ENCODE measurements around the gene RSRP1. TPM values are rescaled to one million over a fixed set of nuclear protein-coding genes. Genes with fewer than 3 reads are reported as not detected.
"Not testable (repeated sequence)": the region's sequence is repeated elsewhere in the genome, so short reads cannot be mapped to it uniquely, and the experiment has no call there.

The RSRP1 gene
- polyA plus RNA-seq, 1 donor, result 176 TPM

GRCh38 chr1:25239681-25240541 is 7.3 kb downstream of the RSRP1 start:
- peak; percentile 95 to 98 for DNase-seq
- Histone ChIP-seq H3K4me3 (ENCODE audit: low read length) (peak overlapping the region; percentile 53), H3K36me3 (ENCODE audit: control insufficient read depth, insufficient read depth, low read length) (peaks cover 29% of the 10 kb centered on the region), H3K27me3 (ENCODE audit: control insufficient read depth, insufficient read depth, low read length) (no peaks in the 10 kb centered on the region), H3K4me1 (ENCODE audit: control insufficient read depth, insufficient read depth, low read length) (peaks cover 17% of the 10 kb centered on the region), H3K27ac (ENCODE audit: low read length) (peak overlapping the region; percentile 88), H3K9me3 (ENCODE audit: control insufficient read depth, low read depth, low read length) (no peaks in the 10 kb centered on the region)
- WGBS (ENCODE audit: insufficient coverage, low lambda C conversion rate), result no CpG with 5 or more reads among the region's 41 CpGs

GRCh38 chr1:25238046-25238445 is 9.2 kb downstream of the RSRP1 start:
- no CpG with 5 or more reads among the region's 11 CpGs for WGBS (ENCODE audit: insufficient coverage, low lambda C conversion rate)
- no peak overlapping the region for H3K4me3 ChIP-seq (ENCODE audit: low read length)
- DNase-seq, result no peak
- no peak overlapping the region for H3K27ac ChIP-seq (ENCODE audit: low read length)
- no peaks in the 10 kb centered on the region for H3K27me3 ChIP-seq (ENCODE audit: control insufficient read depth, insufficient read depth, low read length)
- H3K4me1 ChIP-seq (ENCODE audit: control insufficient read depth, insufficient read depth, low read length), result peaks cover 17% of the 10 kb centered on the region
- peaks cover 12% of the 10 kb centered on the region for H3K36me3 ChIP-seq (ENCODE audit: control insufficient read depth, insufficient read depth, low read length)
- no peaks in the 10 kb centered on the region for H3K9me3 ChIP-seq (ENCODE audit: control insufficient read depth, low read depth, low read length)

- not testable (repeated sequence) for H3K27ac ChIP-seq (ENCODE audit: low read length); H3K27me3 ChIP-seq (ENCODE audit: control insufficient read depth, insufficient read depth, low read length); H3K36me3 ChIP-seq (ENCODE audit: control insufficient read depth, insufficient read depth, low read length); DNase-seq; H3K4me3 ChIP-seq (ENCODE audit: low read length); H3K9me3 ChIP-seq (ENCODE audit: control insufficient read depth, low read depth, low read length)
- peaks cover 17% of the 10 kb centered on the region for H3K4me1 ChIP-seq (ENCODE audit: control insufficient read depth, insufficient read depth, low read length)
- no CpG with 5 or more reads among the region's 7 CpGs for WGBS (ENCODE audit: insufficient coverage, low lambda C conversion rate)
Measured at GRCh38 chr1:25236261-25236660, 11.0 kb downstream of the RSRP1 start.

- not testable (repeated sequence) for H3K27ac ChIP-seq (ENCODE audit: low read length); DNase-seq; H3K4me3 ChIP-seq (ENCODE audit: low read length); H3K36me3 ChIP-seq (ENCODE audit: control insufficient read depth, insufficient read depth, low read length); H3K27me3 ChIP-seq (ENCODE audit: control insufficient read depth, insufficient read depth, low read length); H3K9me3 ChIP-seq (ENCODE audit: control insufficient read depth, low read depth, low read length)
- WGBS (ENCODE audit: insufficient coverage, low lambda C conversion rate), result 100% methylated on average over 3 of the region's 10 CpGs
- peaks cover 12% of the 10 kb centered on the region for H3K4me1 ChIP-seq (ENCODE audit: control insufficient read depth, insufficient read depth, low read length)
Measured at GRCh38 chr1:25235411-25235810, 11.8 kb downstream of the RSRP1 start.

- H3K27ac ChIP-seq (ENCODE audit: low read length), result peak overlapping the region; percentile 88
- peak; percentile 91 to 93 for DNase-seq
- H3K27me3 ChIP-seq (ENCODE audit: control insufficient read depth, insufficient read depth, low read length), result no peaks in the 10 kb centered on the region
- peaks cover 4% of the 10 kb centered on the region for H3K4me1 ChIP-seq (ENCODE audit: control insufficient read depth, insufficient read depth, low read length)
- peak overlapping the region; percentile 72 for H3K4me3 ChIP-seq (ENCODE audit: low read length)
- peaks cover 16% of the 10 kb centered on the region for H3K36me3 ChIP-seq (ENCODE audit: control insufficient read depth, insufficient read depth, low read length)
- H3K9me3 ChIP-seq (ENCODE audit: control insufficient read depth, low read depth, low read length), result no peaks in the 10 kb centered on the region
- 100% methylated on average over 2 of the region's 13 CpGs for WGBS (ENCODE audit: insufficient coverage, low lambda C conversion rate)
Measured at GRCh38 chr1:25232866-25233784, 14.1 kb downstream of the RSRP1 start.

GRCh38 chr1:25232027-25232865 is 15.0 kb downstream of the RSRP1 start, which contains the start of gene SYF2:
SYF2 (minus strand) TSS chr1:25232502; CDS start chr1:25232467, 35 bp downstream.
- H3K9me3 ChIP-seq (ENCODE audit: control insufficient read depth, low read depth, low read length), result no peaks in the 10 kb centered on the region
- peaks cover 21% of the 10 kb centered on the region for H3K36me3 ChIP-seq (ENCODE audit: control insufficient read depth, insufficient read depth, low read length)
- H3K27ac ChIP-seq (ENCODE audit: low read length), result peak within 1 kb of the TSS; percentile 88
- H3K27me3 ChIP-seq (ENCODE audit: control insufficient read depth, insufficient read depth, low read length), result no peaks in the 10 kb centered on the region
- peak; percentile 92 to 93 for DNase-seq
- WGBS (ENCODE audit: insufficient coverage, low lambda C conversion rate), result 3% methylated on average over 5 of the region's 54 CpGs
- peaks cover 4% of the 10 kb centered on the region for H3K4me1 ChIP-seq (ENCODE audit: control insufficient read depth, insufficient read depth, low read length)
- peak within 1 kb of the TSS; percentile 72 for H3K4me3 ChIP-seq (ENCODE audit: low read length)

- peaks cover 64% of the 10 kb centered on the region for H3K36me3 ChIP-seq (ENCODE audit: control insufficient read depth, insufficient read depth, low read length)
- no CpG with 5 or more reads among the region's 3 CpGs for WGBS (ENCODE audit: insufficient coverage, low lambda C conversion rate)
Measured at GRCh38 chr1:25223471-25223870, 23.8 kb downstream of the RSRP1 start.

GRCh38 chr1:25222606-25223005 is 24.6 kb downstream of the RSRP1 start:
- peaks cover 57% of the 10 kb centered on the region for H3K36me3 ChIP-seq (ENCODE audit: control insufficient read depth, insufficient read depth, low read length)

More at GRCh38 chr1:25223471-25223870, 23.8 kb downstream of the RSRP1 start:
- Histone ChIP-seq H3K27ac (ENCODE audit: low read length) (no peak overlapping the region), H3K4me1 (ENCODE audit: control insufficient read depth, insufficient read depth, low read length) (no peaks in the 10 kb centered on the region), H3K9me3 (ENCODE audit: control insufficient read depth, low read depth, low read length) (no peaks in the 10 kb centered on the region), H3K27me3 (ENCODE audit: control insufficient read depth, insufficient read depth, low read length) (no peaks in the 10 kb centered on the region), H3K4me3 (ENCODE audit: low read length) (no peak overlapping the region)
- DNase-seq, result no peak

GRCh38 chr1:25220666-25221065 is 26.6 kb downstream of the RSRP1 start:
- no CpG with 5 or more reads among the region's 3 CpGs for WGBS (ENCODE audit: insufficient coverage, low lambda C conversion rate)
- Histone ChIP-seq H3K4me1 (ENCODE audit: control insufficient read depth, insufficient read depth, low read length) (no peaks in the 10 kb centered on the region), H3K9me3 (ENCODE audit: control insufficient read depth, low read depth, low read length) (no peaks in the 10 kb centered on the region), H3K36me3 (ENCODE audit: control insufficient read depth, insufficient read depth, low read length) (peaks cover 42% of the 10 kb centered on the region), H3K4me3 (ENCODE audit: low read length) (no peak overlapping the region), H3K27ac (ENCODE audit: low read length) (no peak overlapping the region), H3K27me3 (ENCODE audit: control insufficient read depth, insufficient read depth, low read length) (no peaks in the 10 kb centered on the region)
- no peak for DNase-seq

More at GRCh38 chr1:25222606-25223005, 24.6 kb downstream of the RSRP1 start:
- H3K27me3 ChIP-seq (ENCODE audit: control insufficient read depth, insufficient read depth, low read length), result no peaks in the 10 kb centered on the region
- DNase-seq, result no peak
- H3K9me3 ChIP-seq (ENCODE audit: control insufficient read depth, low read depth, low read length), result no peaks in the 10 kb centered on the region
- no peaks in the 10 kb centered on the region for H3K4me1 ChIP-seq (ENCODE audit: control insufficient read depth, insufficient read depth, low read length)
- no peak overlapping the region for H3K4me3 ChIP-seq (ENCODE audit: low read length)
- WGBS (ENCODE audit: insufficient coverage, low lambda C conversion rate), result no CpG with 5 or more reads among the region's 4 CpGs
- no peak overlapping the region for H3K27ac ChIP-seq (ENCODE audit: low read length)
